ENCODE measurements around the gene OSBPL10. TPM values are rescaled to one million over a fixed set of nuclear protein-coding genes. Genes with fewer than 3 reads are reported as not detected.

The OSBPL10 gene
- total RNA-seq, 1 donor from 2014 or later = 24.4 TPM

DNA sequence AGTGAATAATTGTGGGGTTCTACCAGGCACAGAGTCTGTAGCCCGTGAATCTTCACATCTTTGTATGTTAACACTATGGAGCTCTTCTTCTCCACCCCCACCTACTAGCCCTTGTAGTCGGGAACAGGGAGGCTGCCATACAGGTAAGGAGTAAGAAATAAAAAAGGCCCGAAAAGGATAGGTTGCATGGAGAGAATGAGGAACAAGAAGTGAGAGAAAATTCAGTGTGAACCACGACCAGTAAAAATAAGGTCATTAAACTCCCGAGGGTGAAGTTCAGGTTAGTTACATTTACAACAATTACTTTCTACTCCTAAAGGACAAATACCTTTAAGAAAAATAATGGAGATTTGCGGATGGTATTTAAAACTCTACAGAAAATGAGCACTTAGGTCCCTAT, 53.3 kb downstream of the OSBPL10 start:
- Mint-ChIP-seq H3K36me3 (peaks cover 4% of the 10 kb centered on the region), H3K9me3 (no peaks in the 10 kb centered on the region), H3K27ac (no peak overlapping the region), H3K4me3 (no peak overlapping the region), H3K27me3 (no peaks in the 10 kb centered on the region), H3K4me1 (ENCODE audit: unreplicated experiment) (peaks cover 7% of the 10 kb centered on the region)
- no peak for DNase-seq (ENCODE audit: extremely low spot score, unreplicated experiment)
- TF ChIP-seq, protein P1, sequence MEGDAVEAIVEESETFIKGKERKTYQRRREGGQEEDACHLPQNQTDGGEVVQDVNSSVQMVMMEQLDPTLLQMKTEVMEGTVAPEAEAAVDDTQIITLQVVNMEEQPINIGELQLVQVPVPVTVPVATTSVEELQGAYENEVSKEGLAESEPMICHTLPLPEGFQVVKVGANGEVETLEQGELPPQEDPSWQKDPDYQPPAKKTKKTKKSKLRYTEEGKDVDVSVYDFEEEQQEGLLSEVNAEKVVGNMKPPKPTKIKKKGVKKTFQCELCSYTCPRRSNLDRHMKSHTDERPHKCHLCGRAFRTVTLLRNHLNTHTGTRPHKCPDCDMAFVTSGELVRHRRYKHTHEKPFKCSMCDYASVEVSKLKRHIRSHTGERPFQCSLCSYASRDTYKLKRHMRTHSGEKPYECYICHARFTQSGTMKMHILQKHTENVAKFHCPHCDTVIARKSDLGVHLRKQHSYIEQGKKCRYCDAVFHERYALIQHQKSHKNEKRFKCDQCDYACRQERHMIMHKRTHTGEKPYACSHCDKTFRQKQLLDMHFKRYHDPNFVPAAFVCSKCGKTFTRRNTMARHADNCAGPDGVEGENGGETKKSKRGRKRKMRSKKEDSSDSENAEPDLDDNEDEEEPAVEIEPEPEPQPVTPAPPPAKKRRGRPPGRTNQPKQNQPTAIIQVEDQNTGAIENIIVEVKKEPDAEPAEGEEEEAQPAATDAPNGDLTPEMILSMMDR (conservative IDR thresholded peaks at IDR 0.05) = no peak

DNA sequence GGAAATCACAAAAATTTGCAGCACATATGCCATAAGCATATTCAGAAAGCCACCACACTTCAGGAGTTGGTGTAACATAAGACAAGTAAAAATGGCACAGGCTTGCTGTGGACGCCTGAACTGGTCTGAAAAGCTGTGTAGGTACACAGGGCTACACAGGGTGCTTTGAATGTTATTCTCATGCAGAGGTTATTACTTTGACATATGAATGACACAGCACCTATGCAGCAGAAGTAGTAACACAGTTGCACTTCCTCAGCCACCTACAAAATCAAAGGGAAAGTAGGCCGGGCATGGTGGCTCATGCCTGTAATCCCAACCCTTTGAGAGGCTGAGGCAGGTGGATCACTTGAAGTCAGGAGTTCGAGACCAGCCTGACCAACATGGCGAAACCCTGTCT, 54.5 kb downstream of the OSBPL10 start:
- no peaks in the 10 kb centered on the region for H3K27me3 Mint-ChIP-seq
- peaks cover 4% of the 10 kb centered on the region for H3K36me3 Mint-ChIP-seq
- H3K9me3 Mint-ChIP-seq = no peaks in the 10 kb centered on the region
- no peak for DNase-seq (ENCODE audit: extremely low spot score, unreplicated experiment)
- peaks cover 10% of the 10 kb centered on the region for H3K4me1 Mint-ChIP-seq (ENCODE audit: unreplicated experiment)
- no peak overlapping the region for H3K27ac Mint-ChIP-seq
- no peak overlapping the region for H3K4me3 Mint-ChIP-seq
- TF ChIP-seq, protein P1 (conservative IDR thresholded peaks at IDR 0.05) = no peak

DNA sequence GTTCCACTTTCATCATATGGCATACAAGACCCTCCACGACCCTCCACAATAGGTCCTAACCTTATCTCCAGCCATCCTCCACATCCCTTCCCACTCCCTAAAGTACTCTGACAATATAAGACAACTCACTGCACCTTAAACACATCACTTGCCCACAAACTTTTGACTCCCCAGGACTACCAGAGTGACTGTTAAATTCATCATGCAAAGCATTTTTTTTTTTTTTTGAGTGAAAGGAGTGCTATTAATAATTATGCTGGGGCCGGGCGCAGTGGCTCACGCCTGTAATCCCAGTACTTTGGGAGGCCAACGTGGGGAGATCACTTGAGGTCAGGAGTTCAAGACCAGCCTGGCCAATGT, 55.8 kb downstream of the OSBPL10 start:
- peaks cover 10% of the 10 kb centered on the region for H3K4me1 Mint-ChIP-seq (ENCODE audit: unreplicated experiment)
- peaks cover under 1% of the 10 kb centered on the region for H3K9me3 Mint-ChIP-seq
- TF ChIP-seq, protein P1 (conservative IDR thresholded peaks at IDR 0.05) = no peak
- DNase-seq (ENCODE audit: extremely low spot score, unreplicated experiment) = no peak
- H3K4me3 Mint-ChIP-seq = no peak overlapping the region
- H3K36me3 Mint-ChIP-seq = peaks cover under 1% of the 10 kb centered on the region
- peak overlapping the region; percentile 1 for H3K27ac Mint-ChIP-seq
- H3K27me3 Mint-ChIP-seq = no peaks in the 10 kb centered on the region

DNA sequence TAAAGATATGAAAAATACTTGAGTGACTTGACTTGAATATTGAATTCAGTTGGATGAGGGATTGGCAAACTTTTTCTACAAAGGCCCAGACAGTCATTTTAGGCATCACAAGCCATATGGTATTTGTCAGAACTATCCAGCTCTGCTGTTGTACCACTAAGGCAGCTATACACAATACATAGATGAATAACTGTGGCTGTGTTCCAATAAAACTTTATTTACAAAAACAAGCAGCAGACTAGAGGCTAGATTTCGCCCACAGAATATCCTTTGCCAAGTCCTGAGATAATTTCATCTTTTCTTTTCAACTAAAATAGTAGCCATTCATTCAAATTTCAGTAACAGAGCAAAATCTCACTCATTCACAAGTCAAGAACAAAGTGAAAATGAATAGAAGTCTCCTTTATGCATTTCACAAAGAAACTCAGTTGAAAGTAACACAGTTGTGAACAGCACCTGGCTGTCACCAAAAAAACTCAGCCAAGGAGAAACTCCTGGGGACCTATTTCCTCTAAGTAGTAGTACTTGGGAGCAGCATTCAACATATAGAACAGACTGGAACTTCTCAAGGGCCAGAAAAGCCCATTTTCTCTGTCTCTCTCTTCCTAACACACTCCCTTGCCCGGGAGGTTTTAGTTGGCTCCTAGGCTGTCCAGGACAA, 56.3 kb downstream of the OSBPL10 start:
- Mint-ChIP-seq H3K36me3 (peaks cover 6% of the 10 kb centered on the region), H3K9me3 (peaks cover 6% of the 10 kb centered on the region), H3K27me3 (no peaks in the 10 kb centered on the region), H3K27ac (peak overlapping the region; percentile 1), H3K4me3 (no peak overlapping the region), H3K4me1 (ENCODE audit: unreplicated experiment) (peaks cover 10% of the 10 kb centered on the region)
- no peak for DNase-seq (ENCODE audit: extremely low spot score, unreplicated experiment)
- TF ChIP-seq, protein P1 (conservative IDR thresholded peaks at IDR 0.05) = no peak

DNA sequence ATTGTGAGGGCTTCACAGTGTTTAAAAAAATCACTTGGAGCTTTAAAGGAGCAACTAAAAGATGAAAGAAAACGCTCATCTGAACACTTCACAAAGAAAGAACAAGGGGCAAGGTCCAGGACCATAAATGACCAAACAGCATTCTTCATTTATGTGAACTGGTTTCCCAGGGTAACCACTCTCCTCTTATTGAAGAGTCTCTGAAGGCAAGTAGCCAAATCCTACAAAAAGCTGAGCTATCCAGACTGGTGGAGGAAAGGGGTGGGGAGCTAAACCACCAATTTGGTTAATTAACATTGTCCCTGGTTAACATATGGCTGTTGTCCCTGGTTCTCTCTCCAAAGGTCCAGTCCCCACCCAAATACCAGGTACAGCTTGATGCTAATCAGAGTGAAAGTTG, 58.1 kb downstream of the OSBPL10 start:
- Mint-ChIP-seq H3K9me3 (peaks cover 7% of the 10 kb centered on the region), H3K27me3 (no peaks in the 10 kb centered on the region), H3K27ac (peak overlapping the region; percentile 77), H3K36me3 (peaks cover 7% of the 10 kb centered on the region), H3K4me3 (peak overlapping the region; percentile 48), H3K4me1 (ENCODE audit: unreplicated experiment) (peaks cover 18% of the 10 kb centered on the region)
- no peak for DNase-seq (ENCODE audit: extremely low spot score, unreplicated experiment)
- TF ChIP-seq, protein P1 (conservative IDR thresholded peaks at IDR 0.05) = no peak

Data from type B pancreatic cell (in vitro differentiated cells).